Esophagus muscularis mucosa (tissue), 3 donors: ENCODE measurements around the gene RIPOR2.

Source experiments
- CTCF ChIP-seq, 3 experiments: fragments of 200-600 bp in 2 of 3; fragments of 450-650 bp in 1 of 3; sonication (generic) in 2 of 3; IDR thresholded peaks; one replicate each; pipeline ENCODE4 v1.5.1; 2017 to 2019; ENCODE audit warnings: antibody characterized with exemption in 3 of 3, mild to moderate bottlenecking in 2 of 3, moderate library complexity in 1 of 3
- EP300 ChIP-seq: sonication (generic); formaldehyde crosslinking; IDR thresholded peaks from one replicate; pipeline ENCODE4 v1.6.1; 2017; ENCODE audit warnings: antibody characterized with exemption

DNA sequence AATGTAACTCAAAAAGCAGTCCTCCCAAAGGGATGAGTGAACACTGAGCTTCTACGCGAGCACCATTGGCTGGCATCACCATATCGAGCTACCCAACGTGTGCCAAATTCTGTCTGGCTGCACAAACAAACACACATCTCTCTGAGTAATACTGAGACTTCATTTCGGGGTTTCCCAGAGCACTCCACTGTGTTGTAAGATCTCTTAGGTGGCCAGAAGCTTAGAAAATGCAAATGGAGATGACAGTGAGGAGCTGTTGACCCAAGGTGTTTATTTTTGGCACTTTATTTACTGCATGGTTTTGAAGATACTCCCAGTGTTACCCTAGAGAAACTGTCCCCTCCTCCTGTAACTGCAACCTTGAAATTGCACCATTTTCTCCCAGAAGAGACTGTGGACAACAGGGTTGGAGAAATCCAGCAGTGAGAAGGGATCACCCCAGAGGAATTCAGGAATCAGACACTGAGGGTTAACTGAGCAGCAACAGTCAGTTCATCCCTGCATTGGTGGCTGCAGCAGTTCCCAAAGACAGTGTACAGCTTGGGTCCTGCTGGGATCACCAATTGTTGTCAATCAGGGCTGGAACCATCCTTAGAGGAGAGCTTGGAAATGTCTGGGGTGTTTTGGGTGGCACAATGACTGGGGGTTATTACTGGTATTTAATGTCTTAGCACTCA lies 1.0 kb upstream of the RIPOR2 start:
- TF ChIP-seq CTCF (IDR thresholded peaks at IDR 0.05) (no peak), EP300 (no peak)
